22Rv1 (cell line): ENCODE results near the gene COMMD1.

Source experiments
- CTCF ChIP-seq: fragments of 450-650 bp; IDR thresholded peaks from 2 replicates; pipeline ENCODE4 v1.5.1; 2017; ENCODE audit warnings: mild to moderate bottlenecking
- ZFX ChIP-seq: fragments of 450-650 bp; IDR thresholded peaks from 2 replicates; pipeline ENCODE4 v1.6.1; 2017; ENCODE audit warnings: antibody characterized with exemption, borderline replicate concordance

DNA sequence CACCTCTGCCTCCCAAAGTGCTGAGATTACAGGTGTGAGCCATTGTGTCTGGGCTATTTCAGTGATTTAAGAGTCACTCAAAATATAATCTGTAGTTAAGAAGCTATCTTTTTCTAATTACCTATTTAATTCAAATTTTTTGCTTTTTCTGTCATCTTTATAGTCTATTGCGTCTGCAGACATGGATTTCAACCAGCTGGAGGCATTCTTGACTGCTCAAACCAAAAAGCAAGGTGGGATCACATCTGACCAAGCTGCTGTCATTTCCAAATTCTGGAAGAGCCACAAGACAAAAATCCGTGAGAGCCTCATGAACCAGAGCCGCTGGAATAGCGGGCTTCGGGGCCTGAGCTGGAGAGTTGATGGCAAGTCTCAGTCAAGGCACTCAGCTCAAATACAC, 95.1 kb downstream of the COMMD1 start:
- no peak for TF ChIP-seq CTCF
- TF ChIP-seq ZFX = no peak
